NT2/D1 (cell line): Measurements from ENCODE around the gene AOPEP.

Experiments used
- SUZ12 ChIP-seq: IDR thresholded peaks from 2 replicates; pipeline ENCODE4 v1.6.1; 2011; ENCODE audit not compliant: insufficient read length, insufficient read depth; ENCODE audit errors: extremely low read depth
- YY1 ChIP-seq: IDR thresholded peaks from 2 replicates; pipeline ENCODE4 v1.6.1; 2011; ENCODE audit not compliant: insufficient read length, insufficient read depth

GRCh38 chr9:95005278-95006143, 279.0 kb downstream of the AOPEP start:
- TF ChIP-seq YY1: no peak
- TF ChIP-seq SUZ12: no peak
